HEK293 (cell line): ENCODE data around the gene MPC1L.

Experiments used
- CTCF ChIA-PET: fragments of 350-600 bp; formaldehyde crosslinking; extraction: SDS; loops from one replicate; lab custom pipeline; 2021; ENCODE audit warnings: antibody characterized with exemption; lab: Yijun Ruan, JAX
- POLR2A ChIA-PET: fragments of 300-600 bp; formaldehyde crosslinking; extraction: SDS; loops from one replicate; lab custom pipeline; 2020; ENCODE audit warnings: antibody characterized with exemption, inconsistent platforms; lab: Yijun Ruan, JAX
- H3K27ac ChIP-seq: fragments of 200-500 bp; sonication (Bioruptor generic); 2 replicates; pipeline ENCODE4 v1.5.1; 2014; ENCODE audit warnings: low read depth, low read length, control low read depth, inconsistent platforms; ENCODE audit errors: extremely low read depth
- H3K36me3 ChIP-seq, 2 experiments: fragments of 200-500 bp in 1 of 2; sonication (Bioruptor generic) in 1 of 2; 1 replicate in 1 of 2; 2 replicates in 1 of 2; pipeline ENCODE4 v1.5.1; 2014 to 2017; ENCODE audit warnings: inconsistent platforms in 2 of 2, low read length in 2 of 2; ENCODE audit not compliant: control insufficient read depth in 2 of 2, insufficient read depth in 1 of 2
- H3K4me1 ChIP-seq: fragments of 200-500 bp; sonication (Bioruptor generic); 2 replicates; pipeline ENCODE4 v1.5.1; 2014; ENCODE audit warnings: mild to moderate bottlenecking, low read length, inconsistent platforms; ENCODE audit not compliant: control insufficient read depth, insufficient read depth
- H3K4me3 ChIP-seq: 2 replicates; pipeline ENCODE4 v1.5.1; 2011; ENCODE audit warnings: low read depth, mild to moderate bottlenecking, control low read depth, low read length, moderate library complexity
- H3K9me3 ChIP-seq: fragments of 200-500 bp; sonication (Bioruptor generic); 2 replicates; pipeline ENCODE4 v1.5.1; 2014; ENCODE audit warnings: low read depth, low read length, inconsistent platforms; ENCODE audit not compliant: control insufficient read depth, insufficient read depth
- ATF2 ChIP-seq: fragments of 450-650 bp; formaldehyde crosslinking; IDR thresholded peaks from 2 replicates; pipeline ENCODE4 v1.5.1; 2016; ENCODE audit warnings: missing biosample characterization, missing genetic modification characterization, low read depth
- PBX3 ChIP-seq: sonication (generic); formaldehyde crosslinking; IDR thresholded peaks from 2 replicates; pipeline ENCODE4 v1.8.1; 2022; ENCODE audit warnings: mild to moderate bottlenecking, moderate library complexity, missing genetic modification reagents
- SP3 ChIP-seq: fragments of 450-650 bp; formaldehyde crosslinking; IDR thresholded peaks from 2 replicates; pipeline ENCODE4 v1.5.1; 2016; ENCODE audit warnings: missing biosample characterization, missing genetic modification characterization
- WT1 ChIP-seq: fragments of 450-650 bp; formaldehyde crosslinking; IDR thresholded peaks from 2 replicates; pipeline ENCODE4 v1.5.1; 2016; ENCODE audit warnings: missing biosample characterization, missing genetic modification characterization
- YY1 ChIP-seq: fragments of 450-650 bp; formaldehyde crosslinking; IDR thresholded peaks from 2 replicates; pipeline ENCODE4 v1.5.1; 2018; ENCODE audit warnings: missing biosample characterization, missing genetic modification characterization
- ZBTB6 ChIP-seq: fragments of 450-650 bp; formaldehyde crosslinking; IDR thresholded peaks from 2 replicates; pipeline ENCODE4 v1.5.1; 2017; ENCODE audit warnings: missing biosample characterization, missing genetic modification characterization
- ZFP41 ChIP-seq: fragments of 450-650 bp; formaldehyde crosslinking; IDR thresholded peaks from 2 replicates; pipeline ENCODE4 v1.5.1; 2016; ENCODE audit warnings: missing biosample characterization, missing genetic modification characterization, borderline replicate concordance
- ZNF121 ChIP-seq: fragments of 450-650 bp; formaldehyde crosslinking; IDR thresholded peaks from 2 replicates; pipeline ENCODE4 v1.5.1; 2016; ENCODE audit warnings: missing biosample characterization, missing genetic modification characterization
- ZNF16 ChIP-seq: fragments of 450-650 bp; formaldehyde crosslinking; IDR thresholded peaks from 2 replicates; pipeline ENCODE4 v1.5.1; 2016; ENCODE audit warnings: low read depth, missing biosample characterization, missing genetic modification characterization
- ZNF2 ChIP-seq: fragments of 450-650 bp; formaldehyde crosslinking; IDR thresholded peaks from 2 replicates; pipeline ENCODE4 v1.5.1; 2016; ENCODE audit warnings: missing biosample characterization, missing genetic modification characterization
- ZNF214 ChIP-seq: fragments of 450-650 bp; formaldehyde crosslinking; IDR thresholded peaks from 2 replicates; pipeline ENCODE4 v1.5.1; 2017; ENCODE audit warnings: missing biosample characterization, mild to moderate bottlenecking, missing genetic modification characterization, borderline replicate concordance
- ZNF335 ChIP-seq: fragments of 450-650 bp; formaldehyde crosslinking; conservative IDR thresholded peaks from 2 replicates; pipeline ENCODE4 v1.5.1; 2016; ENCODE audit warnings: missing biosample characterization, missing genetic modification characterization
- ZNF513 ChIP-seq: fragments of 450-650 bp; IDR thresholded peaks from 2 replicates; pipeline ENCODE4 v1.5.1; 2018; ENCODE audit warnings: missing biosample characterization, missing genetic modification characterization
- ZNF518A ChIP-seq: fragments of 450-650 bp; formaldehyde crosslinking; conservative IDR thresholded peaks from 2 replicates; pipeline ENCODE4 v1.5.1; 2016; ENCODE audit warnings: low read depth, missing biosample characterization, missing genetic modification characterization
- ZNF558 ChIP-seq: fragments of 450-650 bp; formaldehyde crosslinking; IDR thresholded peaks from 2 replicates; pipeline ENCODE4 v1.5.1; 2016; ENCODE audit warnings: missing biosample characterization, missing genetic modification characterization
- ZNF561 ChIP-seq: fragments of 450-650 bp; IDR thresholded peaks from 2 replicates; pipeline ENCODE4 v1.5.1; 2018; ENCODE audit warnings: missing biosample characterization, missing genetic modification characterization, borderline replicate concordance
- ZNF571 ChIP-seq: fragments of 450-650 bp; formaldehyde crosslinking; IDR thresholded peaks from 2 replicates; pipeline ENCODE4 v1.5.0; 2017; ENCODE audit warnings: missing biosample characterization, missing genetic modification characterization
- ZNF610 ChIP-seq: fragments of 450-650 bp; formaldehyde crosslinking; IDR thresholded peaks from 2 replicates; pipeline ENCODE4 v1.5.1; 2016; ENCODE audit warnings: missing biosample characterization, missing genetic modification characterization, borderline replicate concordance
- ZNF623 ChIP-seq: fragments of 450-650 bp; formaldehyde crosslinking; IDR thresholded peaks from 2 replicates; pipeline ENCODE4 v1.5.1; 2016; ENCODE audit warnings: missing biosample characterization, missing genetic modification characterization
- ZNF626 ChIP-seq: fragments of 450-650 bp; sonication (Bioruptor Pico); formaldehyde crosslinking; IDR thresholded peaks from 2 replicates; pipeline ENCODE4 v1.5.1; 2018; ENCODE audit warnings: missing biosample characterization, missing genetic modification characterization, inconsistent platforms
- ZNF639 ChIP-seq: fragments of 450-650 bp; formaldehyde crosslinking; IDR thresholded peaks from 2 replicates; pipeline ENCODE4 v1.5.1; 2016; ENCODE audit warnings: missing biosample characterization, missing genetic modification characterization
- ZNF768 ChIP-seq: fragments of 450-650 bp; formaldehyde crosslinking; IDR thresholded peaks from 2 replicates; pipeline ENCODE4 v1.5.1; 2018; ENCODE audit warnings: missing biosample characterization, mild to moderate bottlenecking, missing genetic modification characterization
- ZNF830 ChIP-seq: fragments of 450-650 bp; IDR thresholded peaks from 2 replicates; pipeline ENCODE4 v1.5.0; 2018; ENCODE audit warnings: missing biosample characterization, missing genetic modification characterization, low read depth, mild to moderate bottlenecking, moderate library complexity
- ZSCAN4 ChIP-seq: fragments of 450-650 bp; formaldehyde crosslinking; IDR thresholded peaks from 2 replicates; pipeline ENCODE4 v1.5.1; 2017; ENCODE audit warnings: missing biosample characterization, missing genetic modification characterization

Gene MPC1L

GRCh38 chrX:40612511-40612910, 10.7 kb upstream of the MPC1L start:
- Histone ChIP-seq H3K36me3 (no peaks in the 10 kb centered on the region), H3K9me3 (no peaks in the 10 kb centered on the region), H3K4me1 (no peaks in the 10 kb centered on the region), H3K27ac (no peak overlapping the region), H3K4me3 (no peak overlapping the region)
- ChIA-PET POLR2A (no interaction called here), CTCF (no interaction called here)
- TF ChIP-seq ZNF610 (tag by site-specific recombination) (no peak), ZNF623 (no peak), SP3 (tag by site-specific recombination) (no peak), ZNF626 (tag by site-specific recombination) (no peak), PBX3 (no peak), ATF2 (no peak), ZFP41 (tag by site-specific recombination) (no peak), ZNF518A (tag by site-specific recombination) (no peak), ZNF513 (tag by site-specific recombination) (no peak), ZNF16 (tag by site-specific recombination) (no peak), ZBTB6 (tag by site-specific recombination) (no peak), WT1 (tag by site-specific recombination) (no peak), ZNF2 (tag by site-specific recombination) (no peak), YY1 (tag by site-specific recombination) (no peak), ZNF830 (tag by site-specific recombination) (no peak)

- Histone ChIP-seq H3K9me3 (no peaks in the 10 kb centered on the region), H3K4me1 (no peaks in the 10 kb centered on the region), H3K27ac (no peak overlapping the region), H3K36me3 (no peaks in the 10 kb centered on the region), H3K4me3 (no peak overlapping the region)
- ChIA-PET POLR2A (no interaction called here), CTCF (no interaction called here)
- TF ChIP-seq ZNF639 (tag by site-specific recombination) (no peak), ZNF561 (tag by site-specific recombination) (no peak), ZNF121 (tag by site-specific recombination) (no peak), YY1 (tag by site-specific recombination) (no peak), ZNF335 (tag by site-specific recombination) (no peak), ZNF768 (tag by site-specific recombination) (no peak), ZSCAN4 (tag by site-specific recombination) (no peak), ZNF558 (tag by site-specific recombination) (no peak), ZNF571 (tag by site-specific recombination) (no peak), ZNF214 (tag by site-specific recombination) (no peak)
Observed at GRCh38 chrX:40615976-40616375, 7.3 kb upstream of the MPC1L start.
